Hematopoietic multipotent progenitor cell treated with erythropoietin and hydrocortisone succinate and interleukin-3 and kit ligand, for 6 days (in vitro differentiated cells): ENCODE data around the gene RGS6.

Experiments used
- DNase-seq: peaks from one replicate; pipeline ENCODE4 v3.0.0-alpha.2; 2015

Gene RGS6

GRCh38 chr14:72560889-72561493, 628.8 kb downstream of the RGS6 start:
- no peak for DNase-seq

DNA sequence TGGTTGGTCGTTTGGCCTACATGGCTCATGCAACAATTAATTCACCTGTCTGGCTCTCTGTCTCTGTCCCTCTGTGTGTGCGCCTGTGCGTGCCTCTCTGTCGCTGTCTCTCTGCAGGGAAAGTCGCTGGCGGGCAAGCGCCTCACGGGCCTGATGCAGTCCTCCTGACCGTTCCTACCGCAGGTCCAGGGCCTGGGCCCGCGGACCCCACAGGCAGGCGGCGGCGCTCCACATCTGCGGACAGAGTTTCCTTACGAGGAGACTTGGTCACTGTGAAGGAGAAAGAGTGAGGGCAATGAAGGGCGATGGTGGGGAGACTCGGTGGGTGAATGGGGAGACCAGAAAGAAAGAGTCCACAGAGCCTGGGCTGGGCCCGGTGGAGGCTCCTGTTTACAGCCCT, 630.1 kb downstream of the RGS6 start:
- no peak for DNase-seq

GRCh38 chr14:72563676-72564075, 631.4 kb downstream of the RGS6 start:
- DNase-seq, result no peak

DNA sequence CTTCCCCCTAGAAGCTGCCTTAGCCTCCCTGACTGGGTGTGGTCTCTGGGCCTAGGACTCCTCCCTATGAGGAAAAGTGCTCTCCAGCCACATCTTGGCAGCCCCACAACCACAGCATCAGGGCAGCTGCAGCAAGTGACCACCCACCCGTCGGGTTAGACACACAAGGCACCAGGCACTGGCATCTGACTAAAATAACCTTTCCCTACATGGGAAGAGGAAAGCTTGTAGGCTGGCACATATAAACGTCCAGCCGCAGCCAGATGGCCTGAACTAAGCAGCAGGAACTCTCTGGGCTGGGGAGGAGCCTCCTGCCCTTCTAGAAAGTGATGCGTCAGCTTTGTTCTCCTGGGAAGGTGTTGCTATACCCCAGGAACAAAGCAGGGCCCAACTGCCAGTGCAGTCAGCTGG, 632.9 kb downstream of the RGS6 start:
- no peak for DNase-seq

DNA sequence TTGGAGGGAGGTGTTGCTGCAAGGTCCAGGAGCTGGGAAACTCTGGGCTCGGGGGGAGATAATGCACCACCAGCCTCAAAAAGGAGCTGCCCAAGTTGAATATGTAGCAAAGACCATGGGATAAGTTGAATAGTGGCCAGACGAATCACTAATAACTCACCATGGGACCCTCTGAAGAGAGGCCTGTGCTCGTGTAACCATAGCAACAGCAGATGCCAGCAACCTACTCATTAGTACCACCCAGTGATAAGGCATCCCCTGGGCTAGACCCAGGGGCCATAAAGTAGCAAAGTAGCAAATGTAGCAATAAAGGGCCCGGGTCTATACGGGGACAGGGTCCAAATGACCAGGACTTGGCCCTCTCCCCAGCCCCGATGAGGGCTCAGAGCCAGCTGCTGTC, 633.7 kb downstream of the RGS6 start:
- DNase-seq, result no peak

- DNase-seq, result no peak
Measured at GRCh38 chr14:72567226-72567625, 635.0 kb downstream of the RGS6 start.

DNA sequence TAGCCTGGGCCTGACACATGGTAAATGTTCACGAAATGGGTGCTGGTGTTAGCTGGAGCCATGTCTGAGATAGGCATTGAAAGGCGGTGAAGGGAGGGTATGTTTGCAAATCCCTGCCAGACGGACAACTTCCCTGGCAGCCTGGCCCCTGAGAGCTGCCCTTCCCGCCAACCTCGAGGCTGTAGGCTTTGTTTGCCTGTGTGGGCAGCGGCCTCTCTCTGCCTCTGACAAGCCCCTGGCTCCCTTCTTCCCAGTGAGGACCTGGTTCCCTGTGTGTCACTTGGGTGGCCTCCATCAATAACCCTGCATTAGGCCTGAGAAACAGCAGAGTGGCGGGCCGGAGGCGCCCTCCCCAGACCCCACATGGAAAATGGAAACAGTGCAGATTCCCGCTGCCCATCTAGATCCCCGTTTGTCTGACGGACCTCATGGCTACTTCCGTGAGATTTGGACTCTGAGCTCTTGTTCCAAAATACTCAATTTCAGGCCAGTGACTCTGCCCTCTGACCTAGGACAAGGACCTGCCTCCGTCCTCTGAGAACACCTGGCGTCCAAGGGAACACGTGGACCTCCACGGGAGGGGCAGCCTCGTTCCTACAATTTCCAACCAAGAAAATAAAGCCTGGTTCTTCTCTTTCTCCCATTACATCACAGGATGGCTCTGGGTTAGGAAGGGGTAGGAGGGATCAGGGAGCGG, 636.2 kb downstream of the RGS6 start:
- DNase-seq, result no peak

DNA sequence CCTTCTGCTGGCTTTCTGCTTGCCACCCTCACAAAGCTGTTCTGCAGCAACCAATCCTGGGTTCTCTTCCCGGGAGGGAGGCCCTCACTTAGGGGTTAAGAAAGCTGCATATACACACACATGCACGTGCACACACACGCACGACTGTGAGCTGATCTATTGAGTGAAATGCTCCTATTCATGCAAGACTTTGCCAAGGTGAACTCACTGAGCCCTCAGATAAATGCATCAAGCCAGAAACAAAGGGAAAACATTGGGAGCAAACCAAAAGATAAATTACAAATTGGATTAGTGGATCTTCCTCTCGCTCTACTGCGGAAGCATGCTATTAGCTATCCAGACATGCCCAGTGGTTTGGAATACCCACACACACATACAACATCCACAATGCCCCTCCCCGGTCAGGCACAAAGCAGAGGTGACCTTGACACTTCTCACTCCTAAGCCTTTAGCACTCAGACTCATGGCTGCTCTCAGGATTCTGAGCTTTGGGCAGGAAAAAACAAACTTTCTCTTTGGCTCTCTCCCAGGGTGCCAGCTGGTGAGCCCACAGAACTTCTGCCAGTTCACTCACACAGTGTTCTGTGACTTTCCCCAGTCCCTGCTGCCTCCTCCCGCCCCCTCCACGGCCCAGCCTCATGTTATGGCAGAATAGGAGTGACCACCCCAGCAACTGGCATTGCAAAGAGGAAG, 641.6 kb downstream of the RGS6 start:
- DNase-seq, result no peak

DNA sequence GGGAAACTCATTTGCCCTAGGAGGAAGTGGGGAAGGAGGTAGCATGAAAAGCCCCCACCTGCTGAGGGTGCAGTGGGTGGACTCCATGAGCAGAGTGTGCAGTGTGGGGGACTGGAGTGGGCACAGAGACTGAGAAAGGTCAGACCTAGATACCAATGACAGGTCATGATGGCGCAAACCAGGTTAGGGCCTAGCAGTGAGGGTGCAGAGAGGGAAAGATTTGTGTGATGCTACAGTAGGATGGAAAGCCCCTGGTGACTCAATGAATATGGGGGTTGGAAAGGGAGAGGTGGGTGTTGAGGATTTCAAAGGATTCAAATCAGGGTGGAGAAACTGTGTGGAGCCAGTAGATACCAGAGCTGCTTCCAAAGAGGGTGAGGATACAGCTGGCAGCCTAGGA, 642.5 kb downstream of the RGS6 start:
- DNase-seq, result no peak

DNA sequence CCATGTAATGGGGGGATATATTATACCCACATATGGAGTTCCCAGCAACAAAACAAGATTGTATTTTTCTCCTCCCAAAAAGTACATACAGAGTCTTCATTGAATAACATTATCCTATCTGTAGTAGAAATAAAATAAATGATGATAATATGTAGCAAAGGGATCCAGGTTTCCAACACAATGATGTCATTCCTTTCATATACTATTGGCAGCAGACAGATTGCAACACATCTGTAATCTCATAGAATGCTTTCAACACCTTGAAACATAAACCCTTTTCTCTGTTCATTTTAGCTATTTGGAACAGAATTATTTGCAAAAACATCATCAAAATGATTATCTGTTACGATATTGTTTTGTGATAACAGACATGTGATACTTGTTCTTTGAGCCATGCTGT, 644.0 kb downstream of the RGS6 start:
- DNase-seq, result no peak

DNA sequence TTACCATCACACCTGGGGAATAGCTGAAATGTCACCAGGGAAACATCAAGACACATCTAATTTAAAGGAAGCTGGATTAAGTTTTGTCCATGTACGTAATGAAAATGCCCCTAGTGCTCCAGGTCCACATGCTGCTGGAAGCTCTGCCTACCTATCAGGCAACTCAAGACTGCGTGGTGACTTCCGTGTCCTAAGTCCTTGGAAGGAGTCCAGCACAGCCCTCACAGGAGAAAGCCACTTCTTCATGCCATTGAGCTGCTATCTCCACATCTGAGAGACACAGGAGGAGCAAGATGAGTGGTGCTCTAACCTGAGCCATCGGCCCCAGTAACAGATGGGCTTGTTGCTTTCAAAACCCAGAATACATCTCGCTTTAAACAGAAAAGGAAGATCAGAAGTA, 645.3 kb downstream of the RGS6 start:
- DNase-seq, result no peak

- no peak for DNase-seq
Measured at GRCh38 chr14:72578514-72578913, 646.3 kb downstream of the RGS6 start.

- no peak for DNase-seq
Measured at GRCh38 chr14:72582582-72582981, 650.4 kb downstream of the RGS6 start.

DNA sequence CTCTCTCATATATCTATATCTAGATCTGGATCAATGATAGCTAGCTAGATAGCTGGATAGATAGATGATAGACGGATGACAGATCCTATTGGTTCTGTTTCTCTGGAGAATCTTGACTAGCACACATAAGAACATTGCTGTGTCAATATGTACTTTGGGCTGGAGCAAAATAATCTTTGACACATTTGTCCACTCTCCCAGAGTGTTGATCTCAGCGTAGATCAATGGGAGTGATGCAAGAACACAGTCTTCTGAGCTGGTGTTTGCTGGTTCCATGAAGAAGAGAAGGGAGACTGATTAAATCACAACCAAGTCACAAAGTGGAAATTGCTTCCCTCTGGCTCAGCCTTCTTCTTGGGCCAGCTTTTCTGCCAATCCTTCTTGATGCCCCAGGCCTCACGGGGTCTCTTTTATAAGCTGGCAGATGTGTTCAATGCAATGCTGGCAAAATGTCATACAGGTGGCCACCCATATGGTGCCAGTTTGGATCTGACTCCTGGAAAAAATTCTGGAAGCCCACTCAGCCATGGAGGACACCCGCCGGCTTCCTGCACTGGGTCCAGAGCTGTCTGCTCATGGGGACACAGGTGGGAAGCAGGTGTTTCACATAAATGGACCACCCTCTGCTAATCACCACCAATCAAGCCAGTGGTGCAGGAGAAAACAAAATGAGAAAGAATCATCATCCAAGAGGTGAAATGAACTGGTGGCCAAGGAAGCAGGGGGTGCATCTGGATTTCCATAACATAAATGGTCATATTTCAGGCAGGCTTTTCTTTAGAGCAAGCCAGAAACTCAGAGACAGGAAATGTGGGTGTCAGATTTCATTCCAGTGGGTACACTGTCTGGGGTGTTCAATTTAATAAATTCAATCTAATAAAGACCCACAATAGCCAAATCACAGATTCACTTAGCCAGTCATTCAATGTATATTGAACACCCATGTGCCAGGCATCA, 651.4 kb downstream of the RGS6 start:
- DNase-seq, result no peak

GRCh38 chr14:72588521-72588920, 656.3 kb downstream of the RGS6 start:
- no peak for DNase-seq

- no peak for DNase-seq
Measured at GRCh38 chr14:72589652-72590051, 657.4 kb downstream of the RGS6 start.

DNA sequence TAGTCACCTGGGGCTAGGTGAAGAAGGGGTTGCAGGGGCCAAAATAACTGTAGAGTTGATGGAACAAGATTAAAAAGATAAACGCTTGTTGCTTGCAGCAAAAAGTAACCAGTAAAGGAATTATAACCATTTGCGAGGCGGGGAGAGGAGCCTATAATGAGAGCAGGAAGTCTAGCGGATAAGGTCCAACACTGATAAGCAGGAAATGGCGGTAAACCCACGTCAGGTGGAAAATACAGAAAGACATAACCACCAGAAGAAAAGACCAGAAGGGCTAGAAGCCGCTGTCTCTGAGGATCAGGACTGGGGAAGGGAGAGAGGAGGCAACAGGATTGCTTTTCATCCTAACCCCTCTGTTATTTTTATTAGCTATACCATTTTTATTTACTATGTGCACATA, 658.3 kb downstream of the RGS6 start:
- peak; percentile 8 for DNase-seq

DNA sequence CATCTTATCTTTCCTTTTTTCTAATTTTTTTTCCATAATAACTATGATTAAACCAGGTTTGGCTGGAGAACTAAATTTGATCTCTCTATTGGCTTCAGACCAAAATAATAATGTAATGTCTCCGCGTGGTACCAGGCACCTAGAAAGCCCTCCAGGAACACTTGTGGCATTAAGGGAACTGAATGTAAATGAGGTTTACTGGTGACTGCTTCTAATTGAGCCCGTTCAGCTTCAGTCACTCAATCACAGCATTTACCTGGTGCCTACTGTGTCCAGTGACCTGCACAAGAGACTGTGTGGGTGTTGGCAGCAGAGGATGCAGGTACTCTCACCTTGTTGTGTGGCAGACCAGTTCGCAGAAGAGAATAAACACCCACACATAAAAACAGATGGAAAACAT, 659.2 kb downstream of the RGS6 start:
- no peak for DNase-seq

DNA sequence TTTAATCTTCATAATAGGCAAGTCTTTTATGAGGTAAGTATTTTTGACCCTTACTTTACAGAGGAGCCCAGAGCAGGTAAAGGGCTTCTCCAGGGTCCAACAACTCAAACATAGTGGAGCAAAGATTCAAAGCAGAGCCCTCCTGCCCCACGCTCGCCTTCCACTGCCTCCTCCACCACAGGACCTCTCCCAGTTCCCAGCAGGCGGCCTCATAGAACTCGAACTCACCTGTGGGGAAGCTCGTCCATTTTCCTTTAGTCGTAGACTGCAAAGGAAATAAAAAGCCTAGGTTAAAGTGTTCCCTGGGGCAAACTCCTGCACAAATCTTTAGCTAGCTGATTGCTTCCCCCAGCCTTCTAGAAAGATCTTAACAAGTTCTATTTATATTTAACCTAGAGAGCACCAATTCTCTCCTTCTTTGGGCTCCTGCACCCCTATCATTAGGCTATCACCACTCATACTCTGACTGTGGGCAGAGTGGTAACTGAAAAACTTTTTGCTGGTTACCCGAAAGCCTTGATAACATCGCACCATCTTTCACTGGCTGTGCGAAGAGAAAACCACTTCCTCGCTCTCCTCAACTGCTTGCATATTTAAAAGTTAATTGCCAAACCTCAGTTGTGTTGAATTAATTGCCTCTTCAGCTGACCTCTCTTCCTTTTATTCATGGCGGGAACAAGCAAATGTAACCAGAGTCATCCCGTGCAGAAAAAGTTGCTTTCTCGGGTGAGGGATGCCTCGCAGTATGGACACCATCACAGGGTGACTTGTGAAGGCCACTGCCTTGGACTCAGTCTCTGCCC, 662.1 kb downstream of the RGS6 start:
- peak; percentile 75 for DNase-seq

DNA sequence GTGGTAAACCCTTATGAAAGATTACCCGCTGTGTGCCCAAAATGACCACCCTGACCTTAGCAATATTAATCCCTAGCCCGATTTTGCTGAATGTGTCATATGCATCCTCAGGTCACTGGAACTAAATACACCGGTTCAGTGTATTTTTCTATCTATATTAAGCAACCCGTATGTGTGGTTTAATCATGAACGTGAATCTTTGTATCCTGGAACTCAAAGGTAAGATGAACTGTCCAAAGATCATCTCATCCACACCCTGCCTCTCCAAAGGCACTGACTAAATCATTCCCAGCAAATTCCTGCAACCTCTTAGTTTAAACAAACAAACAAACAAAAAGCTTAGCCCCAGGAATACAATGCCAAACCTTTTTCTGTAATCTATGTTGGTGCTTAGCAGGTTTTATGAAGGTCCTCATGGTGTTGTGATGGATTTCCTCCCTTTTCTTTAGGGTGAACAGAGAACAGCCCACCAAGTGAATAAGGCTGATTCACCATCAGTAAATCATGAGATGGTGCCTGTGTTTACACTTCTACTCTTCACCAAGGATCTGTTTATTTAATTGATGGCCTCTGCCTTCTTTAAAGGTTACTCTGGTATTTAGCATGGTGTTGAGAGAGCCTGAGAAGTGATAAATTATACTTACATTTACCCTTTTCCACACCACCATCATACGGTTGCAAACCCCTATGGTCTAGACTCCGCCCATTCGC, 663.1 kb downstream of the RGS6 start:
- no peak for DNase-seq
